GM21447 (cell line): ENCODE data around the gene ERBB4.
"Not testable (repeated sequence)": the region's sequence is repeated elsewhere in the genome, so short reads cannot be mapped to it uniquely, and the experiment has no call there.

Experiments used
- ATAC-seq: cut with Tn5 transposase; IDR thresholded peaks from one replicate; pipeline ENCODE4 v1.9.1; 2021; ENCODE audit not compliant: unreplicated experiment

The ERBB4 gene

GRCh38 chr2:211649331-211649730, 889.3 kb downstream of the ERBB4 start:
- ATAC-seq = no peak

- no peak for ATAC-seq
Measured at GRCh38 chr2:211631503-211631902, 907.1 kb downstream of the ERBB4 start.

GRCh38 chr2:211623096-211623495, 915.5 kb downstream of the ERBB4 start:
- ATAC-seq = no peak

GRCh38 chr2:211620986-211621385, 917.6 kb downstream of the ERBB4 start:
- ATAC-seq = no peak

GRCh38 chr2:211617803-211618202, 920.8 kb downstream of the ERBB4 start:
- ATAC-seq = no peak

GRCh38 chr2:211611621-211612020, 927.0 kb downstream of the ERBB4 start:
- ATAC-seq = no peak

- ATAC-seq = no peak
Measured at GRCh38 chr2:211611061-211611518, 927.5 kb downstream of the ERBB4 start.

- ATAC-seq = no peak
Measured at GRCh38 chr2:211609127-211609526, 929.5 kb downstream of the ERBB4 start.

GRCh38 chr2:211599146-211599545, 939.5 kb downstream of the ERBB4 start:
- no peak for ATAC-seq

GRCh38 chr2:211598238-211598637, 940.4 kb downstream of the ERBB4 start:
- ATAC-seq = no peak

- ATAC-seq = not testable (repeated sequence)
Measured at GRCh38 chr2:211592006-211592405, 946.6 kb downstream of the ERBB4 start.

- ATAC-seq = no peak
Measured at GRCh38 chr2:211591426-211591825, 947.2 kb downstream of the ERBB4 start.

- no peak for ATAC-seq
Measured at GRCh38 chr2:211568439-211568838, 970.2 kb downstream of the ERBB4 start.

- no peak for ATAC-seq
Measured at GRCh38 chr2:211564441-211564840, 974.2 kb downstream of the ERBB4 start.

GRCh38 chr2:211545582-211545981, 993.0 kb downstream of the ERBB4 start:
- no peak for ATAC-seq

- ATAC-seq = no peak
Measured at GRCh38 chr2:211534632-211535031, 1004.0 kb downstream of the ERBB4 start.

GRCh38 chr2:211524248-211524647, 1014.4 kb downstream of the ERBB4 start:
- ATAC-seq = not testable (repeated sequence)

GRCh38 chr2:211516537-211516936, 1022.1 kb downstream of the ERBB4 start:
- ATAC-seq = no peak

GRCh38 chr2:211514049-211514448, 1024.6 kb downstream of the ERBB4 start:
- ATAC-seq = no peak

GRCh38 chr2:211513446-211513845, 1025.2 kb downstream of the ERBB4 start:
- ATAC-seq = no peak

- ATAC-seq = no peak
Measured at GRCh38 chr2:211512806-211513205, 1025.8 kb downstream of the ERBB4 start.

- no peak for ATAC-seq
Measured at GRCh38 chr2:211503856-211504255, 1034.7 kb downstream of the ERBB4 start.

GRCh38 chr2:211503198-211503597, 1035.4 kb downstream of the ERBB4 start:
- ATAC-seq = no peak
